Natural killer cell treated with Interleukin-12 subunit alpha and Interleukin-12 subunit beta and Interleukin-15 and Interleukin-18, amount 100 ng/mL, for 72 hours (primary cell): ENCODE measurements around the gene CACNA1B. TPM values are rescaled to one million over a fixed set of nuclear protein-coding genes. Genes with fewer than 3 reads are reported as not detected.

Source experiments
- ATAC-seq, 2 donors: fragments of 150-1000 bp; cut with Tn5 transposase in 1 of 2; sonication (Bioruptor Pico), chemical (Tn5 transposase) in 1 of 2; 2 replicates each; pipeline ENCODE4 v1.10.0; 2021
- DNase-seq: peaks from one replicate; pipeline ENCODE4 v3.0.0; 2022; ENCODE audit warnings: low spot score
- H3K27ac Mint-ChIP-seq, 2 donors: 1 replicate in 1 of 2; 2 replicates in 1 of 2; pipeline ENCODE4 v1.8.0; 2022; ENCODE audit warnings: mixed read lengths in 2 of 2, mild to moderate bottlenecking in 1 of 2, moderate library complexity in 1 of 2
- H3K27me3 Mint-ChIP-seq, 2 donors: 1 replicate in 1 of 2; 2 replicates in 1 of 2; pipeline ENCODE4 v1.8.0; 2022; ENCODE audit warnings: mixed read lengths in 2 of 2
- H3K36me3 Mint-ChIP-seq: one replicate; pipeline ENCODE4 v1.8.0; 2022; ENCODE audit warnings: mixed read lengths
- H3K4me1 Mint-ChIP-seq, 2 donors: 1 replicate in 1 of 2; 2 replicates in 1 of 2; pipeline ENCODE4 v1.8.0; 2022; ENCODE audit warnings: low read depth in 2 of 2, mixed read lengths in 2 of 2, mild to moderate bottlenecking in 1 of 2
- H3K4me3 Mint-ChIP-seq: one replicate; pipeline ENCODE4 v1.8.0; 2022; ENCODE audit warnings: mixed read lengths
- H3K9me3 Mint-ChIP-seq: 2 replicates; pipeline ENCODE4 v1.8.0; 2022; ENCODE audit warnings: mixed read lengths
- total RNA-seq, 2 donors: library from RNA; stranded (reverse); gene quantifications; one replicate each; pipeline ENCODE4 v1.2.3, GENCODE V29; 2022

CACNA1B gene
- total RNA-seq, 2 donors from 2014 or later: 0.11 to 0.90 TPM

GRCh38 chr9:137837345-137838278 lies 40.0 kb upstream of the CACNA1B start:
- DNase-seq: no peak
- peak in 1 of 2 donors; percentile 45 for ATAC-seq
- no peak overlapping the region for H3K4me3 Mint-ChIP-seq

GRCh38 chr9:137838576-137838975 lies 39.0 kb upstream of the CACNA1B start:
- H3K27ac Mint-ChIP-seq: no peak overlapping the region
- H3K27me3 Mint-ChIP-seq: no peaks in the 10 kb centered on the region
- DNase-seq (no peak), ATAC-seq (no peak)
- H3K9me3 Mint-ChIP-seq: no peaks in the 10 kb centered on the region
- no peaks in the 10 kb centered on the region for H3K36me3 Mint-ChIP-seq
- peaks cover 0 to 3% of the 10 kb centered on the region in 2 donors for H3K4me1 Mint-ChIP-seq
- H3K4me3 Mint-ChIP-seq: no peak overlapping the region

More at GRCh38 chr9:137837345-137838278, 40.0 kb upstream of the CACNA1B start:
- Mint-ChIP-seq H3K27me3 (no peaks in the 10 kb centered on the region), H3K27ac (no peak overlapping the region), H3K4me1 (peaks cover 0 to 3% of the 10 kb centered on the region in 2 donors), H3K9me3 (no peaks in the 10 kb centered on the region), H3K36me3 (no peaks in the 10 kb centered on the region)

- Mint-ChIP-seq H3K4me3 (no peak overlapping the region), H3K27ac (no peak overlapping the region), H3K9me3 (no peaks in the 10 kb centered on the region), H3K27me3 (no peaks in the 10 kb centered on the region), H3K36me3 (no peaks in the 10 kb centered on the region), H3K4me1 (peaks cover 0 to 3% of the 10 kb centered on the region in 2 donors)
- ATAC-seq (no peak), DNase-seq (no peak)
Observed at GRCh38 chr9:137843355-137843754, 34.2 kb upstream of the CACNA1B start.

- ATAC-seq (no peak), DNase-seq (no peak)
- H3K4me3 Mint-ChIP-seq: no peak overlapping the region
- peaks cover 5 to 7% of the 10 kb centered on the region in 2 donors for H3K4me1 Mint-ChIP-seq
- peaks cover 13% of the 10 kb centered on the region for H3K9me3 Mint-ChIP-seq
- peaks cover 4 to 6% of the 10 kb centered on the region in 2 donors for H3K27me3 Mint-ChIP-seq
- H3K36me3 Mint-ChIP-seq: peaks cover 25% of the 10 kb centered on the region
- H3K27ac Mint-ChIP-seq: no peak overlapping the region
Observed at GRCh38 chr9:137851516-137852267, 25.9 kb upstream of the CACNA1B start.

GRCh38 chr9:137853392-137853995 lies 24.1 kb upstream of the CACNA1B start:
- Mint-ChIP-seq H3K36me3 (peaks cover 25% of the 10 kb centered on the region), H3K27ac (no peak overlapping the region), H3K4me3 (no peak overlapping the region), H3K9me3 (peaks cover 13% of the 10 kb centered on the region), H3K27me3 (peaks cover 4 to 6% of the 10 kb centered on the region in 2 donors), H3K4me1 (peaks cover 5 to 7% of the 10 kb centered on the region in 2 donors)
- DNase-seq (no peak), ATAC-seq (no peak)

- H3K27ac Mint-ChIP-seq: no peak overlapping the region
- DNase-seq (no peak), ATAC-seq (no peak)
- peaks cover 5 to 6% of the 10 kb centered on the region in 2 donors for H3K27me3 Mint-ChIP-seq
- peaks cover 15% of the 10 kb centered on the region for H3K36me3 Mint-ChIP-seq
- H3K9me3 Mint-ChIP-seq: peaks cover 17% of the 10 kb centered on the region
- peaks cover 0 to 9% of the 10 kb centered on the region in 2 donors for H3K4me1 Mint-ChIP-seq
- no peak overlapping the region for H3K4me3 Mint-ChIP-seq
Observed at GRCh38 chr9:137860361-137860760, 17.2 kb upstream of the CACNA1B start.

GRCh38 chr9:137865581-137866145 lies 11.9 kb upstream of the CACNA1B start:
- no peak overlapping the region for H3K27ac Mint-ChIP-seq
- DNase-seq: no peak
- no peak for ATAC-seq
- no peak overlapping the region for H3K4me3 Mint-ChIP-seq
- peaks cover 8% of the 10 kb centered on the region for H3K36me3 Mint-ChIP-seq
- peaks cover 7% of the 10 kb centered on the region for H3K9me3 Mint-ChIP-seq
- H3K27me3 Mint-ChIP-seq: peaks cover 4 to 12% of the 10 kb centered on the region in 2 donors
- peaks cover 0 to 36% of the 10 kb centered on the region in 2 donors for H3K4me1 Mint-ChIP-seq

- H3K36me3 Mint-ChIP-seq: peaks cover 8% of the 10 kb centered on the region
- H3K27me3 Mint-ChIP-seq: peaks cover 4 to 15% of the 10 kb centered on the region in 2 donors
- ATAC-seq (peak; percentile 20 to 77), DNase-seq (peak; percentile 80)
- H3K27ac Mint-ChIP-seq: peak overlapping the region in 1 of 2 donors; percentile 70
- H3K4me3 Mint-ChIP-seq: no peak overlapping the region
- H3K9me3 Mint-ChIP-seq: peaks cover 7% of the 10 kb centered on the region
- peaks cover 0 to 36% of the 10 kb centered on the region in 2 donors for H3K4me1 Mint-ChIP-seq
Observed at GRCh38 chr9:137866226-137867141, 11.1 kb upstream of the CACNA1B start.

GRCh38 chr9:137870432-137870831 lies 7.2 kb upstream of the CACNA1B start:
- Mint-ChIP-seq H3K36me3 (no peaks in the 10 kb centered on the region), H3K9me3 (no peaks in the 10 kb centered on the region), H3K4me1 (peaks cover 0 to 26% of the 10 kb centered on the region in 2 donors), H3K27ac (no peak overlapping the region), H3K4me3 (no peak overlapping the region), H3K27me3 (peaks cover 18 to 32% of the 10 kb centered on the region in 2 donors)
- no peak for ATAC-seq
- no peak for DNase-seq

GRCh38 chr9:137872296-137872695 lies 5.3 kb upstream of the CACNA1B start:
- peaks cover 0 to 15% of the 10 kb centered on the region in 2 donors for H3K4me1 Mint-ChIP-seq
- H3K27me3 Mint-ChIP-seq: peaks cover 29 to 46% of the 10 kb centered on the region in 2 donors

GRCh38 chr9:137873408-137873807 lies 4.2 kb upstream of the CACNA1B start:
- H3K27ac Mint-ChIP-seq: no peak overlapping the region
- H3K4me3 Mint-ChIP-seq: no peak overlapping the region
- no peak for DNase-seq
- peaks cover 29 to 41% of the 10 kb centered on the region in 2 donors for H3K27me3 Mint-ChIP-seq
- no peaks in the 10 kb centered on the region for H3K36me3 Mint-ChIP-seq
- peaks cover 0 to 6% of the 10 kb centered on the region in 2 donors for H3K4me1 Mint-ChIP-seq
- no peak for ATAC-seq
- H3K9me3 Mint-ChIP-seq: no peaks in the 10 kb centered on the region

More at GRCh38 chr9:137872296-137872695, 5.3 kb upstream of the CACNA1B start:
- ATAC-seq (no peak), DNase-seq (no peak)
- H3K36me3 Mint-ChIP-seq: no peaks in the 10 kb centered on the region
- H3K4me3 Mint-ChIP-seq: no peak overlapping the region
- no peaks in the 10 kb centered on the region for H3K9me3 Mint-ChIP-seq
- H3K27ac Mint-ChIP-seq: no peak overlapping the region

- DNase-seq (no peak), ATAC-seq (no peak)
- Mint-ChIP-seq H3K27me3 (peaks cover 27 to 39% of the 10 kb centered on the region in 2 donors), H3K36me3 (no peaks in the 10 kb centered on the region), H3K9me3 (no peaks in the 10 kb centered on the region), H3K27ac (no peak overlapping the region), H3K4me1 (peaks cover 0 to 3% of the 10 kb centered on the region in 2 donors), H3K4me3 (no peak overlapping the region)
Observed at GRCh38 chr9:137873858-137874362, 3.7 kb upstream of the CACNA1B start.
